ENCODE results near the gene KLHL36.

The KLHL36 gene

GRCh38 chr16:84633622-84634021 is 14.7 kb upstream of the KLHL36 start:
- no peak for TF ChIP-seq RARB (CRISPR knock-in tag; IDR thresholded peaks at IDR 0.05)
- TF ChIP-seq PPARA (CRISPR knock-in tag; IDR thresholded peaks at IDR 0.05; ENCODE audit: borderline replicate concordance), result no peak

GRCh38 chr16:84635702-84636101 is 12.6 kb upstream of the KLHL36 start:
- ATAC-seq, result no peak
- TF ChIP-seq ZFP30 (CRISPR knock-in tag; IDR thresholded peaks at IDR 0.05) (no peak), ZC3H10 (CRISPR knock-in tag; IDR thresholded peaks at IDR 0.05) (no peak), CSDC2 (CRISPR knock-in tag; IDR thresholded peaks at IDR 0.05) (no peak), PATZ1 (CRISPR knock-in tag; IDR thresholded peaks at IDR 0.05; ENCODE audit: borderline replicate concordance) (no peak), SNAI2 (CRISPR knock-in tag; IDR thresholded peaks at IDR 0.05) (no peak), ZNF565 (CRISPR knock-in tag; conservative IDR thresholded peaks at IDR 0.05; ENCODE audit: low read depth) (no peak), BACH2 (CRISPR knock-in tag; IDR thresholded peaks at IDR 0.05; ENCODE audit: borderline replicate concordance) (no peak), ESRRG (CRISPR knock-in tag; IDR thresholded peaks at IDR 0.05) (no peak), ZNF70 (CRISPR knock-in tag; IDR thresholded peaks at IDR 0.05) (no peak), OSR1 (CRISPR knock-in tag; IDR thresholded peaks at IDR 0.05) (no peak), CSRNP3 (CRISPR knock-in tag; IDR thresholded peaks at IDR 0.05) (no peak), RARB (CRISPR knock-in tag; IDR thresholded peaks at IDR 0.05) (no peak), ISL1 (CRISPR knock-in tag; IDR thresholded peaks at IDR 0.05) (no peak), ZNF8 (CRISPR knock-in tag; IDR thresholded peaks at IDR 0.05) (no peak)

More at GRCh38 chr16:84633622-84634021, 14.7 kb upstream of the KLHL36 start:
- ATAC-seq, result no peak

GRCh38 chr16:84637709-84638108 is 10.6 kb upstream of the KLHL36 start:
- TF ChIP-seq TSHZ2 (CRISPR knock-in tag; IDR thresholded peaks at IDR 0.05) (no peak), BACH2 (CRISPR knock-in tag; IDR thresholded peaks at IDR 0.05; ENCODE audit: borderline replicate concordance) (no peak), TCF4 (CRISPR knock-in tag; IDR thresholded peaks at IDR 0.05; ENCODE audit: borderline replicate concordance) (no peak), ZC3H10 (CRISPR knock-in tag; IDR thresholded peaks at IDR 0.05) (no peak), CSRNP3 (CRISPR knock-in tag; IDR thresholded peaks at IDR 0.05) (no peak), ISL1 (CRISPR knock-in tag; IDR thresholded peaks at IDR 0.05) (no peak), ZFP30 (CRISPR knock-in tag; IDR thresholded peaks at IDR 0.05) (no peak), ESRRG (CRISPR knock-in tag; IDR thresholded peaks at IDR 0.05) (no peak), SNAI2 (CRISPR knock-in tag; IDR thresholded peaks at IDR 0.05) (no peak), PATZ1 (CRISPR knock-in tag; IDR thresholded peaks at IDR 0.05; ENCODE audit: borderline replicate concordance) (no peak), PPARA (CRISPR knock-in tag; IDR thresholded peaks at IDR 0.05; ENCODE audit: borderline replicate concordance) (no peak), ZNF565 (CRISPR knock-in tag; conservative IDR thresholded peaks at IDR 0.05; ENCODE audit: low read depth) (no peak), RARB (CRISPR knock-in tag; IDR thresholded peaks at IDR 0.05) (no peak)
- ATAC-seq, result no peak

- ATAC-seq, result no peak
- TF ChIP-seq BACH2 (CRISPR knock-in tag; IDR thresholded peaks at IDR 0.05; ENCODE audit: borderline replicate concordance) (no peak), ZNF70 (CRISPR knock-in tag; IDR thresholded peaks at IDR 0.05) (no peak), ZC3H10 (CRISPR knock-in tag; IDR thresholded peaks at IDR 0.05) (no peak), CREB5 (CRISPR knock-in tag; IDR thresholded peaks at IDR 0.05; ENCODE audit: low read depth) (no peak), ISL1 (CRISPR knock-in tag; IDR thresholded peaks at IDR 0.05) (no peak)
These were observed 10.0 kb upstream of the KLHL36 start for GRCh38 chr16:84638231-84638806.

Measured in SK-N-SH treated with all-trans-retinoic acid at 6 μM for 48 hours (cell line).